Activated naive CD8-positive, alpha-beta T cell (primary cell): Measurements from ENCODE around the gene NELL2.

Experiments used
- H3K27ac Mint-ChIP-seq: one replicate; pipeline ENCODE4 v1.8.0; 2021; ENCODE audit warnings: mixed read lengths
- H3K27me3 Mint-ChIP-seq: one replicate; pipeline ENCODE4 v1.8.0; 2021; ENCODE audit warnings: mixed read lengths
- H3K36me3 Mint-ChIP-seq: one replicate; pipeline ENCODE4 v1.8.0; 2021; ENCODE audit warnings: mixed read lengths
- H3K4me1 Mint-ChIP-seq: one replicate; pipeline ENCODE4 v1.8.0; 2021; ENCODE audit warnings: low read depth, mixed read lengths
- H3K4me3 Mint-ChIP-seq: one replicate; pipeline ENCODE4 v1.8.0; 2021; ENCODE audit warnings: mild to moderate bottlenecking, mixed read lengths
- H3K9me3 Mint-ChIP-seq: one replicate; pipeline ENCODE4 v1.8.0; 2021; ENCODE audit warnings: low read depth, mixed read lengths

Gene NELL2

DNA sequence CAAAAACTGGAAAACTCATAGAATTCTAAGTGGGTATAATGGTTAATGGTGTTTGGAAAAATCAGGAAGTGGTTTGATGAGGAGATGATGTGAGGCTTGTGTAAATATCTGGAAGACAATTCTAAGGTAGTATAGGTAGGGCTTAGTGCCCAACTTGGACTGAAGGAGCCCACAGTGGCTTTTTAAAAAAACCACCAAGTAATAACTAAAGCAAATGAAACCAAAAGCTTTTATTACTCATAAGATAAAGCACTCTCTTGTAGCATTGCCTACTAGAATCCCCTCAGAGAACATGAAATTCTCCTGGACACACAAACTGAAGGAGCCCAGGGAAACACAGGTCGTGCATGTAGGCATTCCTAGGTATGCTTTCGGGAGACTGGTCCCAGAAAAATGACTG lies 324.5 kb downstream of the NELL2 start:
- H3K4me1 Mint-ChIP-seq, result peaks cover 72% of the 10 kb centered on the region
- peaks cover 25% of the 10 kb centered on the region for H3K36me3 Mint-ChIP-seq
- peak overlapping the region; percentile 38 for H3K27ac Mint-ChIP-seq
- no peak overlapping the region for H3K4me3 Mint-ChIP-seq
- no peaks in the 10 kb centered on the region for H3K27me3 Mint-ChIP-seq
- H3K9me3 Mint-ChIP-seq, result no peaks in the 10 kb centered on the region

DNA sequence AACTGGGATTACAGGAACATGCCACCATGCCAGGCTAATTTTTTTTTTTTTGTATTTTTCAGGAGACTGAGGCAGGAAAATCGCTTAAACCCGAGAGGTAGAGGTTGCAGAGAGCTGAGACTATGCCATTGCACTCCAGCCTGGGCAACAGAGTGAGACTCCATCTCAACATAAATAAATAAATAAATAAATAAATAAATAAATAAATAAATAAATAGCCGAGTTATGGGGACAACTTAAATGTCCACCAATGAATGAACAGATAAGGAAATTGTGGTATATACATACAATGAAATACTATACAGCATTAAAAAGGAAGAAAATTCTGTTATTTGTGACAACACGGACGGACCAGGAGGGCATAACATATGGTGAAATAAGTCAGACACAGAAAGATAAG lies 325.7 kb downstream of the NELL2 start:
- H3K4me1 Mint-ChIP-seq, result peaks cover 77% of the 10 kb centered on the region
- H3K9me3 Mint-ChIP-seq, result no peaks in the 10 kb centered on the region
- H3K36me3 Mint-ChIP-seq, result peaks cover 21% of the 10 kb centered on the region
- H3K27ac Mint-ChIP-seq, result no peak overlapping the region
- H3K27me3 Mint-ChIP-seq, result no peaks in the 10 kb centered on the region
- no peak overlapping the region for H3K4me3 Mint-ChIP-seq

DNA sequence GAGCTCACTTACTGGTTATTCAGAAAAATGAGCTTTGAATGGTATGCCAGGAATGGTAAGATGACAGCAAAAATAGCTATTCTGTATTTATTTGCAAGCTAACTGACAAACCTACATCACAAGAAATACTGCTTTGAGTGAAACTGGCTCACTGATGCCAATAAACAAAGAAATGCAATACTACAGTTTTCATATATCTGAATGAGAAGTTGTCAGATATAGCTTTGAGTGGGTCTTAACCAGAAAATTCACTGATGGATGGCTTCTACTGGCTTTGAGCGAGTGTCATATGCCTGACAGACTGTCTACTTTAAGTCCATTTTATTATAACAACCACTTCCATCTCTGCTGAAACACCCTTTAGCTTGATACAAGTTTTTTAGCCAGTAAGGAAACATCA lies 330.1 kb downstream of the NELL2 start:
- no peaks in the 10 kb centered on the region for H3K9me3 Mint-ChIP-seq
- H3K27me3 Mint-ChIP-seq, result no peaks in the 10 kb centered on the region
- H3K4me1 Mint-ChIP-seq, result peaks cover 73% of the 10 kb centered on the region
- peaks cover 13% of the 10 kb centered on the region for H3K36me3 Mint-ChIP-seq
- H3K4me3 Mint-ChIP-seq, result no peak overlapping the region
- peak overlapping the region; percentile 69 for H3K27ac Mint-ChIP-seq

DNA sequence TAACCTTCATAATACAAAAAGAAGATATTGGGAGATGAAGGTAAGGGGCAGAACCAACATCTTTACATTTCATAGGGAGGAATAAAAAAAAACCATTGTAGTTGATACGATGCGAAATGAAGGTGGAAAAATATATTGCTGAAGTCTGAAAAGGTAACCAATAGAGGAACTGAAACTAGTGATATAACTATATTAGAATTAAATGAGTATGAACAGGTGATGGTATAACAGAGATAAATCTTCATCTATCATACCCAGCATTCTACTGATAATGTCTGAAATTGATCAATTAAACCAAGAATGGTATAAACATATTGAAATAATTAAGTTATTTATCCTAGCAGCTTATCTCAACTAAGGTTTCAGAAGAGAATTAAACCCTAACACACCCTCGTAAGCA lies 332.1 kb downstream of the NELL2 start:
- H3K4me3 Mint-ChIP-seq, result no peak overlapping the region
- H3K27ac Mint-ChIP-seq, result peak overlapping the region; percentile 34
- peaks cover 67% of the 10 kb centered on the region for H3K4me1 Mint-ChIP-seq
- no peaks in the 10 kb centered on the region for H3K9me3 Mint-ChIP-seq
- H3K36me3 Mint-ChIP-seq, result peaks cover 9% of the 10 kb centered on the region
- no peaks in the 10 kb centered on the region for H3K27me3 Mint-ChIP-seq

DNA sequence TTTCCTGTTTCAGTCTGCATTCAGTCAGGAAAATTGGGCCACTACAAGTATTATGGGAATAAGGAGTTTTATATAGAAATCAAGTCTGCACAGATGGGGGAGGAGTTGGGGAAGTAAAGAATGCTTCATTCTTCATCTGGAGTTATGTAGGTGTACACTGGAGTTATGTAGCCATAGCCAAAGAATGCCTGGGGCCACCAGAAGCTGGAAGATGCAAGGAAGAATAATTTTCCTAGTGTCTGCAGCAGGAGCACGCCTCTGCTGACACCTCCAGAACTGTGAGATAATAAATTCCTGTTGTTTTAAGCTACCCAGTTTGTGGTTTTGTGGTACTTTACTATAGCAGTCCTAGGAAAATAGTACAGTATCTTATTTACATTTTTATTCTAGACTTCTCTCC lies 333.4 kb downstream of the NELL2 start:
- no peak overlapping the region for H3K4me3 Mint-ChIP-seq
- no peaks in the 10 kb centered on the region for H3K27me3 Mint-ChIP-seq
- H3K27ac Mint-ChIP-seq, result no peak overlapping the region
- no peaks in the 10 kb centered on the region for H3K9me3 Mint-ChIP-seq
- peaks cover 62% of the 10 kb centered on the region for H3K4me1 Mint-ChIP-seq
- peaks cover 6% of the 10 kb centered on the region for H3K36me3 Mint-ChIP-seq

DNA sequence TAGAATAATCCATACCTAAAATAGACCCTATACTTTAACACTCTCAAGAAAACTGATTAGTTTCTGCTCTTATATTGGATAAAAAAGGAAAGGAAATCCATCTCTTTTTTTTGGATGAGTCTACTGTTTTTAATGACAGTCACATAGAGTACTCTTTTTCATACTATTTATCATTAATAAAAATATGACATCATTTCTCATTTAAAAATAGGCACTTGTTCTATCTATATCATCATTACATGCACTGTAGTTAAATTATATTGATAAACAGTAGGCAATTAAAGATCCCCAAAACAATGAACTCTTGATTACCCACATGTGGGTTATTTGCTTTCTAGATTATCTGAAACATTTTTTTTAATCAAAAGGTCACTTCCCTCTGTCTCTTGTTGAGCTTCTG lies 338.8 kb downstream of the NELL2 start:
- Mint-ChIP-seq H3K4me3 (no peak overlapping the region), H3K4me1 (peaks cover 26% of the 10 kb centered on the region), H3K27ac (no peak overlapping the region)

DNA sequence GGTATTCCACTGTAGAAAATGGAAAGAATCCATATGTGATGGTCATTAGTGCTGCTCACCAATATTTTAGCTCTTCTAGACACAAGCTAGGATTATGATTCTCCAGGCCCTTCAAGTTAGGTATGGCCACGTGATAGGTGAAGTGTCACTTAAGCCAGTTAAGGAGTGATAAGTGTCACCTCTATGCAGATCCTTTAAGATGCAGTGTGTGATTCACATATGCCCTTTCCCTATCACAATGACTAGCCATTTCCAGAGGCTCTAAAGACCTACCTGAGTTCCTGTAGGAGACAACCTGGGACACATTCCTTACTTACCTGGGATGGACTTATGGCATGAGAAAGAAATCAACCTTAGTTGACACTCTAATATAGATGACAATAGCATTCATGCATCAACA lies 343.2 kb downstream of the NELL2 start:
- Mint-ChIP-seq H3K27me3 (no peaks in the 10 kb centered on the region), H3K36me3 (peaks cover 4% of the 10 kb centered on the region), H3K9me3 (no peaks in the 10 kb centered on the region), H3K4me3 (no peak overlapping the region), H3K27ac (peak overlapping the region; percentile 36), H3K4me1 (peaks cover 10% of the 10 kb centered on the region)

More for the DNA sequence above, 338.8 kb downstream of the NELL2 start:
- Mint-ChIP-seq H3K27me3 (no peaks in the 10 kb centered on the region), H3K36me3 (peaks cover 4% of the 10 kb centered on the region), H3K9me3 (no peaks in the 10 kb centered on the region)

DNA sequence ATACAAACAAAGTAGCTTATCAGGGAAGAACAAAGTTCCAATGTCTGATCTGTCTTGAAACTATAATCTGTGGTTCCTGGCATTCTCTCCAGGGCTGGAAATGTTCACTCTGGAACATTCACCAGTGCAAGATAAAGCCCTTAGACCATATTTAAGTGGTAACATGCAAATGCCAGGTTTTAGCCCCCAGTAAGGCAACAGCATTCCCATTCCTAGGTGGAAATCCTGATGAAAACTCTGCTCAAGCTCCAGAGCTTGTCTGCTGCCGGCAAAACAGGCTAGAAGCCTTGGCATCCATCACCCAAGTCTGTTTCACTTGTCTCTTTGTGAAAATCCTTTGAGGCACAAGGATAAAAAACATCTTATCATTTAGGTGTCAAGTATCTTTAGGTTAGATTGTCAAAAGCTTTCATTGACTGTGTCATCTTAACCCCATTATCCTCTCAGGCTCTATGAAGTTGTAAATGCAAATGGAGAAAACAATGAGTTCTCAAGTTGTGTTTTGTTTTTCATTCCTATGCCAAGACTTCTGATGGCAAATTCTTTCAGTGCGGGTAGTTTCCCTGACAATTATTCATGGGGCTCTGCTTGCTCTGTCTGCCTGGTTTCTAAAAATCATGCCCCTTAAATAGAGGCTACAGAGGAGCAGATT lies 344.7 kb downstream of the NELL2 start:
- peak overlapping the region; percentile 30 for H3K27ac Mint-ChIP-seq
- peaks cover 10% of the 10 kb centered on the region for H3K36me3 Mint-ChIP-seq
- H3K4me3 Mint-ChIP-seq, result no peak overlapping the region
- no peaks in the 10 kb centered on the region for H3K9me3 Mint-ChIP-seq
- H3K4me1 Mint-ChIP-seq, result peaks cover 5% of the 10 kb centered on the region
- H3K27me3 Mint-ChIP-seq, result no peaks in the 10 kb centered on the region

DNA sequence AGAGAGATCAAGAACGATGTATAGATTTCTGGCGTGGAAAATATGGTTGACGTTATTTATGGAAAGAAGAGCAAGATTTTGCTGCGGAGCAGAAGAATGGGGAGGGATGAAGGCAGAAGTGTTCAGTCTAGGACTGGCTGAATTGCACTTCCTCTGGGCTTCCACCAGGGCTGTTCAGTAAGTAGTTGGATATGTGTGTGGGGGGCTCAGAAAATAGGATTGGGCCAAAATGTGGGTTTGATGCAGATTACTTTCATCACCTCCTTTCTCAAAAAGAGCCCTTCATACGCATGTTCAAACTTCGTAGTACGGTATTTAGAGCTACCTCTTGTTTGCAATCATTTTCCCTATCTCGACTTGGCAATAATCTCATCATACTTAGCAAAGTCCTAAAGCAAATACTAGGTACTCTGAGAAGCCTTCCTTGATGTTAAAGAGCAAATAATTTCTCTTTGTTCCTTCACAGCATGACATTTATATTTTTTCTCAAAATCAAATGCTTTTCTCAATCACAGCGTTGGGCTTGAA lies 349.4 kb downstream of the NELL2 start:
- peak overlapping the region; percentile 1 for H3K27ac Mint-ChIP-seq

DNA sequence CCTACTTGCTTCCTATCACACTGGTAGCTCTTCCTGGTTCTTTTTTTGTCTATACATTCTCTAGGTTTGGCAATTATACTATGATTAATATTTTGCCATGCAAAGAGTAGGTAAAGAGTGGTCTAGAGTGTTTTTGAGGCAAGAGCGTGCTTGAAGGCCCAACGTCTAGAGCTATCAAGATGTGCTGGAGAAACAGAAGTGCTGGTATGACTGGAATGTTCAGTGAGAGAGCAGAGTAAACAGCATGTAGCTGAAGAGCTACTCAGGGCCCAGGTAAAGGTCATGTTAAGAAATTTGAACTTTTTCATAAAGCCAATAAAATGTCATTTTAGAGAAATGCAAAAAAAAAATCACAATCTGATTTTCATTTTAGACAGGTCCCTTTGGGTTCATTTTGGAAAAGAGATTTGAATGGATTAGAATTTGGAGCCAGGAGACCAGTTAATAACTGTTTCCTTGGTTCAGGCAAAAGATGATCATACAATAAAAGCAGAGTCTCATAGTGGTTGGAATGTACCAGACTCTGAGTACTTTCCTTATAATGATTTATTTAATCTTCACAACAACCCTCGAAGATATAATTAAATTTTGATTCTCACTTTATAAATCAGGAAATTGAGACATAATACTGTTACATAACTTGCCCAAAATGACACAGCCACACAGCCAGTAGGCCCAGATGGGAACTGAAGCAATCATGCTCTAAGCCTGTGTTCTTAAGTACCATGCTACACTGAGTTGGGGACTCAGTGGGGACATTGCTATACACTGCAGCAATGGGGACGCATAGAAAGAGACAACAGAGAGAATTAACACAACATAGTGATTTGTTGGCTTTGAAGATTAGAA lies 350.1 kb downstream of the NELL2 start:
- H3K9me3 Mint-ChIP-seq, result no peaks in the 10 kb centered on the region
- no peaks in the 10 kb centered on the region for H3K27me3 Mint-ChIP-seq
- peak overlapping the region; percentile 54 for H3K27ac Mint-ChIP-seq
- peaks cover 13% of the 10 kb centered on the region for H3K36me3 Mint-ChIP-seq
- H3K4me1 Mint-ChIP-seq, result peaks cover 1% of the 10 kb centered on the region
- no peak overlapping the region for H3K4me3 Mint-ChIP-seq

More for the DNA sequence above, 349.4 kb downstream of the NELL2 start:
- Mint-ChIP-seq H3K27me3 (no peaks in the 10 kb centered on the region), H3K4me3 (no peak overlapping the region), H3K4me1 (peaks cover 1% of the 10 kb centered on the region), H3K36me3 (peaks cover 13% of the 10 kb centered on the region), H3K9me3 (no peaks in the 10 kb centered on the region)

DNA sequence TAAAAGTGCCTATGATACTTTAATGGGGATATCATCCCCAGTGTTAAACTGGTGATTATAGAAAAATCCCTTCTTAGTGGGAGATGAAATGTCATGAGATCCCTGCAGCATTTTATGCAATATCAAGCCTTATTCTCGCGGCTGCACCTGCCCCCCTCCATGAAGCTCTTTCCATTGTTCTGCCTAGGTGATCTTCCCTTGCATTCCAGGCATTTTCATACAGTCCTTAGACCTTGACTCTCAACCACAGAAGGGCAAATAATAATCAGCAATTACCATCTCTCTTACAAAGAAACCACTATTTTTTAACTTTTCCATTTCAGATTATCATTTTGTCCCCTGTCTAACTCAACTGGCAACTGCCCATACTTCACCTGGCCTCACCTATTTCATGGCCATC lies 352.3 kb downstream of the NELL2 start:
- Mint-ChIP-seq H3K36me3 (peaks cover 15% of the 10 kb centered on the region), H3K27ac (peak overlapping the region; percentile 18), H3K4me3 (no peak overlapping the region), H3K4me1 (peaks cover 1% of the 10 kb centered on the region), H3K27me3 (no peaks in the 10 kb centered on the region), H3K9me3 (no peaks in the 10 kb centered on the region)

DNA sequence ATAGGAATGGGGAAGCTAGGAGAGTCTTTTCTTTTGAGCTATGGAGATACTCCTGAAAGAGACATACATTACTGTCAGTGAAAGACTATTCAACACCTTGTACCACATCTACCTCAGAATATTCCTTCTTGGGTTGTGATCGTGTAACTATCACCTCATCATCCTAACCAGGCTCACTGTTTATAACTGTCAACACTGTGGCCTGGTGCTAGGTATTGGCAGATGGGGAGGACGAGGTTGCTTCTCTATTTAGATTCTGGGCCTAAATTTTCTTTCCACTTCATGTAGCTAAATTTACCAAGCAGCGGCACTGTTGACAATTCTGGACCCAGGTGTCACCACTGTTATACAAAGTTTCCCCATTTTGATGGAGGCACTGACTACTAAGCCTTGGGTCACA lies 354.4 kb downstream of the NELL2 start:
- Mint-ChIP-seq H3K36me3 (peaks cover 9% of the 10 kb centered on the region), H3K9me3 (no peaks in the 10 kb centered on the region), H3K4me3 (no peak overlapping the region), H3K4me1 (peaks cover 1% of the 10 kb centered on the region), H3K27me3 (no peaks in the 10 kb centered on the region), H3K27ac (no peak overlapping the region)

DNA sequence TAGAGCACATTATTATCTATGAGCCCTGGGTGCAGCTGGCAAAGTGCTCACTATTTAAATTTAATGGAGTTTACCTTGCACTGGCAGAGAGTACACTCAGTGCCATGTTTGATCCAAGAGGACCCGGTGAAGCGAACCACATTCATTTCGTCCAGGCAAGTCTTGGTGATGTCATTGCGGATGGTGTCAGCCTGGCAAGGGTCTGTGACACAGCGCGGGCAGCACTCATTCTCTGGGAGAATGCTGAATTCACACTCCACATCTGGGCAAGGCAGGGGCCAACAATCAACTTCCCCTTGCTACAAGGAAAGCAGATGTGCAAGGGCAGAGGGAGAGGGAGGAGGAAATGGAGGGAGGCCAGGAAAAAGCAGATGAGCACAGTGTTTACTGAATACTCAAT lies 356.2 kb downstream of the NELL2 start:
- Mint-ChIP-seq H3K27ac (no peak overlapping the region), H3K4me1 (no peaks in the 10 kb centered on the region)

DNA sequence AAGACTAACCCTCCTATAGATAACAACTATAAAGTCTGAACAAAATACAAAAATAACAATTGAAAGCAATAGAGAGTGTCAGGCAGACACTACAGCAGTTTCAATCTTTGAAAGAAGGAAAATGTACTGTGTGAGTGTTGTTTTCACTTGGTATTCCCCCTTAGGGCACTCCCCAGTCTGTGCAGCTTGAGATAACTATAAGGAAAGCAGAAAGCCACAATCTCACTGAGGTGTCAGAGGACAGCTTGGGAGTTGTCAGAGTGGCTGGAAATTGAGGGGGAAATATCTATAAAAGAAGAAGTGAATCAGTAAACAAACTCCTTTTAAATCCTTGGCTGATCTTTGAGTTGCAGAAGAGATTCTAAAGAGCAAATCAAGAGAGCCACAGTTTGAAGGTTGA lies 364.8 kb downstream of the NELL2 start:
- Mint-ChIP-seq H3K4me3 (no peak overlapping the region), H3K27ac (peak overlapping the region; percentile 31), H3K36me3 (peaks cover 13% of the 10 kb centered on the region), H3K9me3 (no peaks in the 10 kb centered on the region), H3K4me1 (peaks cover 2% of the 10 kb centered on the region), H3K27me3 (no peaks in the 10 kb centered on the region)

More for the DNA sequence above, 356.2 kb downstream of the NELL2 start:
- Mint-ChIP-seq H3K36me3 (peaks cover 6% of the 10 kb centered on the region), H3K9me3 (no peaks in the 10 kb centered on the region), H3K27me3 (no peaks in the 10 kb centered on the region), H3K4me3 (no peak overlapping the region)

DNA sequence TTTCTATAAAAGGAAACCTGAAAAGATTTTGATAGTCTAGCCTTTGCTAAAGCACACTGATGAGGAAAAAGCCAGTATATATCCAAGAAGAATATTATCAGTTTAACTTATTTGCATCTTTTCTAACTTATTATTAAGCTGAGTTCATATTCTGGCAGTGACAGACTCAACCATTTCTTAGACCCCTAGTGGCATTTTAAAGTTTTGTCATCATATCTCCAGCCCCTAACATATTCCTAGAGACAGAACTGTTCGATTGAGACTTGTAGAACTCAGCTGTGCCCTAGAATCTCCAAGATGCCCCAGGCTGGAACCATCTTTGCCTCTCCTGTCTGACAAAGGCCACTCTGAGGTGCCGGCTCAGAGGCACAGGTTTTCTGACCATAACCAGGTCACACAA lies 365.6 kb downstream of the NELL2 start:
- Mint-ChIP-seq H3K36me3 (peaks cover 15% of the 10 kb centered on the region), H3K4me3 (no peak overlapping the region), H3K9me3 (no peaks in the 10 kb centered on the region), H3K27me3 (no peaks in the 10 kb centered on the region), H3K27ac (no peak overlapping the region), H3K4me1 (peaks cover 4% of the 10 kb centered on the region)
